IMR-90 (cell line): ENCODE results near the gene TM7SF3.

Experiments
- CEBPB ChIP-seq: IDR thresholded peaks from 2 replicates; pipeline ENCODE4 v1.6.1; 2012; ENCODE audit warnings: low read depth, low read length, improper control_type of control experiment
- CTCF ChIP-seq: conservative IDR thresholded peaks from 2 replicates; pipeline ENCODE4 v1.5.1; 2012; ENCODE audit warnings: mild to moderate bottlenecking, low read depth, low read length, improper control_type of control experiment
- POLR2A ChIP-seq: IDR thresholded peaks from 2 replicates; pipeline ENCODE4 v1.6.1; 2012; ENCODE audit warnings: mild to moderate bottlenecking, low read depth, low read length
- RAD21 ChIP-seq: IDR thresholded peaks from 2 replicates; pipeline ENCODE4 v1.6.1; 2012; ENCODE audit warnings: low read length, improper control_type of control experiment
- RCOR1 ChIP-seq: IDR thresholded peaks from 2 replicates; pipeline ENCODE4 v1.6.1; 2012; ENCODE audit warnings: mild to moderate bottlenecking, low read length, improper control_type of control experiment; ENCODE audit not compliant: insufficient replicate concordance
- SMC3 ChIP-seq: fragments of 150-350 bp; IDR thresholded peaks from 2 replicates; pipeline ENCODE4 v1.6.1; 2016; ENCODE audit warnings: low read depth, mild to moderate bottlenecking, antibody characterized with exemption, low read length, moderate library complexity

GRCh38 chr12:27063250-27063851 is 49.2 kb upstream of the TM7SF3 start:
- TF ChIP-seq RCOR1 (no peak), CTCF (no peak), SMC3 (no peak), RAD21 (no peak), POLR2A (no peak), CEBPB (no peak)
